WTC11 (cell line): ENCODE results near the gene RBM24. TPM values are rescaled to one million over a fixed set of nuclear protein-coding genes. Genes with fewer than 3 reads are reported as not detected.

Experiments
- ATAC-seq: fragments of 200-7000 bp; cut with Tn5 transposase; 2 replicates; pipeline ENCODE4 v1.10.0; 2021; ENCODE audit warnings: mild to moderate bottlenecking, moderate library complexity
- CTCF ChIA-PET: fragments of 300-600 bp; sonication (Branson Sonifier 250); formaldehyde crosslinking; loops from one replicate; lab custom pipeline; 2021; ENCODE audit warnings: antibody characterized with exemption; lab: Charles Lee
- POLR2A ChIA-PET: fragments of 350-600 bp; sonication (Branson Sonifier 250); formaldehyde crosslinking; loops from one replicate; lab custom pipeline; 2021; ENCODE audit warnings: antibody characterized with exemption; lab: Charles Lee
- DNase-seq: peaks from one replicate; pipeline ENCODE4 v3.0.0; 2021; ENCODE audit warnings: low spot score
- H3K27ac Mint-ChIP-seq: 2 replicates; pipeline ENCODE4 v1.8.0; 2021; ENCODE audit warnings: mixed read lengths
- H3K27me3 Mint-ChIP-seq: 2 replicates; pipeline ENCODE4 v1.8.0; 2021; ENCODE audit warnings: low read depth, mild to moderate bottlenecking, moderate library complexity, mixed read lengths
- H3K36me3 Mint-ChIP-seq: 2 replicates; pipeline ENCODE4 v1.8.0; 2021; ENCODE audit warnings: mixed read lengths
- H3K4me1 Mint-ChIP-seq: 2 replicates; pipeline ENCODE4 v1.8.0; 2022; ENCODE audit warnings: mixed read lengths
- H3K4me3 Mint-ChIP-seq: 2 replicates; pipeline ENCODE4 v1.8.0; 2021; ENCODE audit warnings: mild to moderate bottlenecking, moderate library complexity, mixed read lengths
- H3K9me3 Mint-ChIP-seq: 2 replicates; pipeline ENCODE4 v1.8.0; 2021; ENCODE audit warnings: mixed read lengths
- FOXJ3 ChIP-seq: sonication (generic); formaldehyde crosslinking; IDR thresholded peaks from 2 replicates; pipeline ENCODE4 v1.9.0; 2021; ENCODE audit warnings: missing genetic modification reagents, mild to moderate bottlenecking, borderline replicate concordance
- GRHL2 ChIP-seq: fragments of 250-450 bp; sonication (Bioruptor Pico); IDR thresholded peaks from 2 replicates; pipeline ENCODE4 v1.8.0; 2022; ENCODE audit warnings: mild to moderate bottlenecking, moderate library complexity; ENCODE audit not compliant: insufficient replicate concordance, severe bottlenecking
- JUN ChIP-seq: sonication (generic); formaldehyde crosslinking; IDR thresholded peaks from 2 replicates; pipeline ENCODE4 v1.8.0; 2023; ENCODE audit warnings: mild to moderate bottlenecking, missing genetic modification reagents
- KAT7 ChIP-seq: sonication (generic); formaldehyde crosslinking; IDR thresholded peaks from 2 replicates; pipeline ENCODE4 v1.8.1; 2023; ENCODE audit warnings: missing genetic modification reagents, mild to moderate bottlenecking, borderline replicate concordance
- MXD4 ChIP-seq: fragments of 250-450 bp; sonication (Bioruptor Pico); IDR thresholded peaks from 2 replicates; pipeline ENCODE4 v1.8.0; 2021; ENCODE audit warnings: mild to moderate bottlenecking, moderate library complexity, borderline replicate concordance
- SP1 ChIP-seq: sonication (generic); formaldehyde crosslinking; conservative IDR thresholded peaks from 2 replicates; pipeline ENCODE4 v1.8.1; 2022; ENCODE audit warnings: missing genetic modification reagents
- TEAD1 ChIP-seq: sonication (generic); formaldehyde crosslinking; IDR thresholded peaks from 2 replicates; pipeline ENCODE4 v1.8.0; 2022; ENCODE audit warnings: mild to moderate bottlenecking, missing genetic modification reagents
- ZBTB21 ChIP-seq: sonication (generic); formaldehyde crosslinking; IDR thresholded peaks from 2 replicates; pipeline ENCODE4 v1.8.1; 2023; ENCODE audit warnings: mild to moderate bottlenecking, missing genetic modification reagents, borderline replicate concordance
- ZNF121 ChIP-seq: sonication (generic); formaldehyde crosslinking; IDR thresholded peaks from 2 replicates; pipeline ENCODE4 v1.8.0; 2023; ENCODE audit warnings: missing genetic modification reagents
- total RNA-seq: library from RNA; stranded (reverse); gene quantifications from 3 replicates; pipeline ENCODE4 v1.2.3, GENCODE V29; 2021
- TF ChIP-seq, protein P1 (sequence below): sonication (generic); formaldehyde crosslinking; IDR thresholded peaks from 2 replicates; pipeline ENCODE4 v1.8.0; 2023; ENCODE audit warnings: missing genetic modification reagents, mild to moderate bottlenecking, borderline replicate concordance
- TF ChIP-seq, protein P2 (sequence below): fragments of 250-450 bp; sonication (Bioruptor Pico); conservative IDR thresholded peaks from 2 replicates; pipeline ENCODE4 v1.9.0; 2021; ENCODE audit warnings: mild to moderate bottlenecking
- TF ChIP-seq, protein P3 (sequence below): sonication (generic); formaldehyde crosslinking; IDR thresholded peaks from 2 replicates; pipeline ENCODE4 v1.8.0; 2022; ENCODE audit warnings: mild to moderate bottlenecking, missing genetic modification reagents
- TF ChIP-seq, protein P4 (sequence below): sonication (generic); formaldehyde crosslinking; IDR thresholded peaks from 2 replicates; pipeline ENCODE4 v1.8.1; 2022; ENCODE audit warnings: missing genetic modification reagents, borderline replicate concordance
- TF ChIP-seq, protein P5 (sequence below): fragments of 200-600 bp; IDR thresholded peaks from 2 replicates; pipeline ENCODE4 v1.8.0; 2022; ENCODE audit warnings: antibody characterized with exemption
- TF ChIP-seq, protein P6 (sequence below): fragments of 250-450 bp; sonication (Bioruptor Pico); IDR thresholded peaks from 2 replicates; pipeline ENCODE4 v1.9.0; 2021; ENCODE audit warnings: mild to moderate bottlenecking
- TF ChIP-seq, protein P7 (sequence below): sonication (generic); formaldehyde crosslinking; IDR thresholded peaks from 2 replicates; pipeline ENCODE4 v1.8.1; 2023; ENCODE audit warnings: mild to moderate bottlenecking, missing genetic modification reagents

The RBM24 gene
- total RNA-seq, 1 experiment from 2014 or later, result 0.63 TPM

DNA sequence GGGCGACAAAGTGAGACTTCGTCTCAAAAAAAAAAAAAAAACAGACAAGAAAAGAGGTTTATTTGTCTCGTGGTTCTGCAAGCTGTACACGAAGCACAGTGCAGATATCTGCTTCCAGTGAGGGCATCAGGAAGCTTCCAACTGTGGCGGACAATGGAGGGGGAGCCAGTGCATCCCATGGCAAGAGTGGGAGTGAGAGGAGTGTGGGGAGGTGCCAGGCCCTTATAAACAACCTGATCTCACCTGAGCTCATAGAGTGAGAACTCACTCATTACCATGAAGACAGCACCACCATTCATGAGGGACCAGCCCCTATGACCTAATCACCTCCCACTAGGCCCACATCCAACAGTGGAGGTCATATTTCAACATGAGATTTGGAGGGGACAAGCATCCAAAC, 19.5 kb downstream of the RBM24 start (continued):
- TF ChIP-seq, protein P1, sequence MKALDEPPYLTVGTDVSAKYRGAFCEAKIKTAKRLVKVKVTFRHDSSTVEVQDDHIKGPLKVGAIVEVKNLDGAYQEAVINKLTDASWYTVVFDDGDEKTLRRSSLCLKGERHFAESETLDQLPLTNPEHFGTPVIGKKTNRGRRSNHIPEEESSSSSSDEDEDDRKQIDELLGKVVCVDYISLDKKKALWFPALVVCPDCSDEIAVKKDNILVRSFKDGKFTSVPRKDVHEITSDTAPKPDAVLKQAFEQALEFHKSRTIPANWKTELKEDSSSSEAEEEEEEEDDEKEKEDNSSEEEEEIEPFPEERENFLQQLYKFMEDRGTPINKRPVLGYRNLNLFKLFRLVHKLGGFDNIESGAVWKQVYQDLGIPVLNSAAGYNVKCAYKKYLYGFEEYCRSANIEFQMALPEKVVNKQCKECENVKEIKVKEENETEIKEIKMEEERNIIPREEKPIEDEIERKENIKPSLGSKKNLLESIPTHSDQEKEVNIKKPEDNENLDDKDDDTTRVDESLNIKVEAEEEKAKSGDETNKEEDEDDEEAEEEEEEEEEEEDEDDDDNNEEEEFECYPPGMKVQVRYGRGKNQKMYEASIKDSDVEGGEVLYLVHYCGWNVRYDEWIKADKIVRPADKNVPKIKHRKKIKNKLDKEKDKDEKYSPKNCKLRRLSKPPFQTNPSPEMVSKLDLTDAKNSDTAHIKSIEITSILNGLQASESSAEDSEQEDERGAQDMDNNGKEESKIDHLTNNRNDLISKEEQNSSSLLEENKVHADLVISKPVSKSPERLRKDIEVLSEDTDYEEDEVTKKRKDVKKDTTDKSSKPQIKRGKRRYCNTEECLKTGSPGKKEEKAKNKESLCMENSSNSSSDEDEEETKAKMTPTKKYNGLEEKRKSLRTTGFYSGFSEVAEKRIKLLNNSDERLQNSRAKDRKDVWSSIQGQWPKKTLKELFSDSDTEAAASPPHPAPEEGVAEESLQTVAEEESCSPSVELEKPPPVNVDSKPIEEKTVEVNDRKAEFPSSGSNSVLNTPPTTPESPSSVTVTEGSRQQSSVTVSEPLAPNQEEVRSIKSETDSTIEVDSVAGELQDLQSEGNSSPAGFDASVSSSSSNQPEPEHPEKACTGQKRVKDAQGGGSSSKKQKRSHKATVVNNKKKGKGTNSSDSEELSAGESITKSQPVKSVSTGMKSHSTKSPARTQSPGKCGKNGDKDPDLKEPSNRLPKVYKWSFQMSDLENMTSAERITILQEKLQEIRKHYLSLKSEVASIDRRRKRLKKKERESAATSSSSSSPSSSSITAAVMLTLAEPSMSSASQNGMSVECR (CRISPR knock-in tag), result no peak
- TF ChIP-seq MXD4 (CRISPR knock-in tag) (no peak), ZNF121 (no peak), FOXJ3 (no peak)
- TF ChIP-seq, protein P2, sequence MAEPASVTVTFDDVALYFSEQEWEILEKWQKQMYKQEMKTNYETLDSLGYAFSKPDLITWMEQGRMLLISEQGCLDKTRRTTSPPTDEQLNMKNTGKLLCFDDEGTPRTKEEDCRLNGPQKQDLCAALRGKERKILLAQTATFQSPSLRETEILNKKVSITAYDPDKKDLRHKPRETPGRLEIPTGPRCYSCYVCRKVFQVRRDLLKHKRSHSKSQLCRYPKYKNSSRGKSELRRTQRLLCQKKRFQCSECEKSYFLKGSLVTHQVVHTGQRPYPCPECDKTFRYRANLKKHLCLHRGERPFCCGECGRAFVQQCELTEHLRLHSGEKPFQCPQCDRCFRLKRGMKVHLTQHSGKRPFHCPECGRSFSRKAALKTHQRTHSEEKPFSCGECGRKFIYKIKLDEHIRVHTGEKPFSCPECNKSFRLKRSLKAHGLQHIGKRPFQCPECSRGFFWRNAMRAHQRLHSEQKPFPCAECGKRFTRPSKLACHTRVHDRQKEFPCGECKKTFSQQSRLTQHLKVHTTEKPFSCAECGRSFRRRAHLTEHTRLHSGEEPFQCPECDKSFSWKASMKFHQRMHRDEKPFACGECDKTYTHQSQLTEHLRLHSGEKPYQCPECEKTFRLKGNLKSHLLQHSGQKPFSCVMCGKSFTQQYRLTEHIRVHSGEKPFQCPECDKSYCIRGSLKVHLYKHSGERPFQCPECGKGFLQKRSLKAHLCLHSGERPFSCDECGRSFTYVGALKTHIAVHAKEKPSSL (CRISPR knock-in tag), result no peak

DNA sequence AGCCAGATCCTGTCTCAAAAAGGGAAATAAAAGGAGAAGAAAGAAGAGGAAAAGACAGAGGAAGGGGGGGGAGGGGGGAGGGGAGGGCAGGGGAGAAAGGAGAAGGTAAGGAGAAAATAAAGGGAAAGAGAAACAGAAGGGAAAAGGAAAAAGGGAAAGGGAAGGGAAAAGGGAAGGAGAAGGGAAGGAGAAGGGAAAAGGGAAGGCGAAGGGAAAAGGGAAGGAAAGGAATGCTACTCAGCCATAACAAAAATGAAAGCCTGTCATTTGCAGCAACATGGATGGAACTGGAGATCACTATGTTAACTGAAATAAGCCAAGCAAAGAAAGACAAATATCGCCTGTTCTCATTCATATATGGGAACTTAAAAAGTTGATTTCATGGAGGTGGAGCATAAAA, 22.3 kb downstream of the RBM24 start:
- ChIA-PET POLR2A (no interaction called here), CTCF (no interaction called here)
- no peak overlapping the region for H3K4me3 Mint-ChIP-seq
- H3K9me3 Mint-ChIP-seq, result peaks cover 10% of the 10 kb centered on the region
- no peak for ATAC-seq
- H3K27ac Mint-ChIP-seq, result no peak overlapping the region
- TF ChIP-seq, protein P3, sequence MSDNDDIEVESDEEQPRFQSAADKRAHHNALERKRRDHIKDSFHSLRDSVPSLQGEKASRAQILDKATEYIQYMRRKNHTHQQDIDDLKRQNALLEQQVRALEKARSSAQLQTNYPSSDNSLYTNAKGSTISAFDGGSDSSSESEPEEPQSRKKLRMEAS, result no peak
- TF ChIP-seq, protein P4, sequence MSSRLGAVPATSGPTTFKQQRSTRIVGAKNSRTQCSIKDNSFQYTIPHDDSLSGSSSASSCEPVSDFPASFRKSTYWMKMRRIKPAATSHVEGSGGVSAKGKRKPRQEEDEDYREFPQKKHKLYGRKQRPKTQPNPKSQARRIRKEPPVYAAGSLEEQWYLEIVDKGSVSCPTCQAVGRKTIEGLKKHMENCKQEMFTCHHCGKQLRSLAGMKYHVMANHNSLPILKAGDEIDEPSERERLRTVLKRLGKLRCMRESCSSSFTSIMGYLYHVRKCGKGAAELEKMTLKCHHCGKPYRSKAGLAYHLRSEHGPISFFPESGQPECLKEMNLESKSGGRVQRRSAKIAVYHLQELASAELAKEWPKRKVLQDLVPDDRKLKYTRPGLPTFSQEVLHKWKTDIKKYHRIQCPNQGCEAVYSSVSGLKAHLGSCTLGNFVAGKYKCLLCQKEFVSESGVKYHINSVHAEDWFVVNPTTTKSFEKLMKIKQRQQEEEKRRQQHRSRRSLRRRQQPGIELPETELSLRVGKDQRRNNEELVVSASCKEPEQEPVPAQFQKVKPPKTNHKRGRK (CRISPR knock-in tag), result no peak
- TF ChIP-seq GRHL2, result no peak
- TF ChIP-seq KAT7, result no peak
- TF ChIP-seq, protein P5, sequence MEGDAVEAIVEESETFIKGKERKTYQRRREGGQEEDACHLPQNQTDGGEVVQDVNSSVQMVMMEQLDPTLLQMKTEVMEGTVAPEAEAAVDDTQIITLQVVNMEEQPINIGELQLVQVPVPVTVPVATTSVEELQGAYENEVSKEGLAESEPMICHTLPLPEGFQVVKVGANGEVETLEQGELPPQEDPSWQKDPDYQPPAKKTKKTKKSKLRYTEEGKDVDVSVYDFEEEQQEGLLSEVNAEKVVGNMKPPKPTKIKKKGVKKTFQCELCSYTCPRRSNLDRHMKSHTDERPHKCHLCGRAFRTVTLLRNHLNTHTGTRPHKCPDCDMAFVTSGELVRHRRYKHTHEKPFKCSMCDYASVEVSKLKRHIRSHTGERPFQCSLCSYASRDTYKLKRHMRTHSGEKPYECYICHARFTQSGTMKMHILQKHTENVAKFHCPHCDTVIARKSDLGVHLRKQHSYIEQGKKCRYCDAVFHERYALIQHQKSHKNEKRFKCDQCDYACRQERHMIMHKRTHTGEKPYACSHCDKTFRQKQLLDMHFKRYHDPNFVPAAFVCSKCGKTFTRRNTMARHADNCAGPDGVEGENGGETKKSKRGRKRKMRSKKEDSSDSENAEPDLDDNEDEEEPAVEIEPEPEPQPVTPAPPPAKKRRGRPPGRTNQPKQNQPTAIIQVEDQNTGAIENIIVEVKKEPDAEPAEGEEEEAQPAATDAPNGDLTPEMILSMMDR, result no peak
- TF ChIP-seq ZBTB21 (CRISPR knock-in tag), result no peak
- TF ChIP-seq TEAD1 (CRISPR knock-in tag), result no peak
- TF ChIP-seq, protein P6, sequence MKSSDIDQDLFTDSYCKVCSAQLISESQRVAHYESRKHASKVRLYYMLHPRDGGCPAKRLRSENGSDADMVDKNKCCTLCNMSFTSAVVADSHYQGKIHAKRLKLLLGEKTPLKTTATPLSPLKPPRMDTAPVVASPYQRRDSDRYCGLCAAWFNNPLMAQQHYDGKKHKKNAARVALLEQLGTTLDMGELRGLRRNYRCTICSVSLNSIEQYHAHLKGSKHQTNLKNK (CRISPR knock-in tag), result no peak
- TF ChIP-seq, protein P7, sequence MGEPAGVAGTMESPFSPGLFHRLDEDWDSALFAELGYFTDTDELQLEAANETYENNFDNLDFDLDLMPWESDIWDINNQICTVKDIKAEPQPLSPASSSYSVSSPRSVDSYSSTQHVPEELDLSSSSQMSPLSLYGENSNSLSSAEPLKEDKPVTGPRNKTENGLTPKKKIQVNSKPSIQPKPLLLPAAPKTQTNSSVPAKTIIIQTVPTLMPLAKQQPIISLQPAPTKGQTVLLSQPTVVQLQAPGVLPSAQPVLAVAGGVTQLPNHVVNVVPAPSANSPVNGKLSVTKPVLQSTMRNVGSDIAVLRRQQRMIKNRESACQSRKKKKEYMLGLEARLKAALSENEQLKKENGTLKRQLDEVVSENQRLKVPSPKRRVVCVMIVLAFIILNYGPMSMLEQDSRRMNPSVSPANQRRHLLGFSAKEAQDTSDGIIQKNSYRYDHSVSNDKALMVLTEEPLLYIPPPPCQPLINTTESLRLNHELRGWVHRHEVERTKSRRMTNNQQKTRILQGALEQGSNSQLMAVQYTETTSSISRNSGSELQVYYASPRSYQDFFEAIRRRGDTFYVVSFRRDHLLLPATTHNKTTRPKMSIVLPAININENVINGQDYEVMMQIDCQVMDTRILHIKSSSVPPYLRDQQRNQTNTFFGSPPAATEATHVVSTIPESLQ, result no peak
- TF ChIP-seq, protein P1 (CRISPR knock-in tag), result no peak
- TF ChIP-seq JUN (CRISPR knock-in tag), result no peak
- TF ChIP-seq SP1 (CRISPR knock-in tag), result no peak
- H3K36me3 Mint-ChIP-seq, result no peaks in the 10 kb centered on the region
- peaks cover 13% of the 10 kb centered on the region for H3K27me3 Mint-ChIP-seq
- H3K4me1 Mint-ChIP-seq, result peaks cover 9% of the 10 kb centered on the region
- no peak for DNase-seq
